GM04504 (cell line): ENCODE measurements around the gene TRAPPC4.
"Not testable (repeated sequence)": the region's sequence is repeated elsewhere in the genome, so short reads cannot be mapped to it uniquely, and the experiment has no call there.

ENCODE experiments used
- DNase-seq: peaks from one replicate; pipeline ENCODE4 v3.0.0-alpha.2; 2012; ENCODE audit warnings: low read depth

TRAPPC4 gene

GRCh38 chr11:119033421-119033820, 14.9 kb downstream of the TRAPPC4 start:
- not testable (repeated sequence) for DNase-seq

GRCh38 chr11:119034813-119035212, 16.2 kb downstream of the TRAPPC4 start:
- DNase-seq = no peak

DNA sequence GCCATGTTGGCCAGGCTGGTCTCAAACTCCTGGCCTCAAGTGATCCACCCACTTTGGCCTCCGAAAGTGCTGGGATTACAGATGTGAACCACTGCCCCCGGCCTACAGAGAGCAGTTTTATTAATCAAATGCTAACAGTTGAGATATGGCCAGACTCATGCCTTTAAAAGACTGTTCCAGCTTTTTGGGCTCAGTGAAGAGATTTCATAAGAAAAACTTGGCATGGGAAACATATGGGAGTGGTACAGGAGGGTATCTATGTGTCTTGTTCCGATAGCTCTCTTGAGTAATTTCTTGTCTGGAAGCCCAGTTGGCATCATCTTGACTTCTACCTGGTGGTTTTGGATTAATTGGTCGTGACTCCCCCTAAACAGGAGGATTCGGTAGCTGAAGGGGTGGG, 20.3 kb downstream of the TRAPPC4 start:
- no peak for DNase-seq

DNA sequence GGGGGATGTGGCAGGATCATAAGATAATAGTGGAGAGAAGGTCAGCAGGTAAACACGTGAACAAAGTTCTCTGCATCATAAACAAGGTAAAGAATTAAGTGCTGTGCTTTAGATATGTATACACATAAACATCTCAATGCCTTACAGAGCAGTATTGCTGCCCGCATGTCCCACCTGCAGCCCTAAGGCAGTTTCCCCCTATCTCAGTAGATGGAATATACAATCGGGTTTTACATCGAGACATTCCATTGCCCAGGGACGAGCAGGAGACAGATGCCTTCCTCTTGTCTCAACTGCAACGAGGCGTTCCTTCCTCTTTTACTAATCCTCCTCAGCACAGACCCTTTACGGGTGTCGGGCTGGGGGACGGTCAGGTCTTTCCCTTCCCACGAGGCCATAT, 20.9 kb downstream of the TRAPPC4 start:
- DNase-seq = not testable (repeated sequence)

DNA sequence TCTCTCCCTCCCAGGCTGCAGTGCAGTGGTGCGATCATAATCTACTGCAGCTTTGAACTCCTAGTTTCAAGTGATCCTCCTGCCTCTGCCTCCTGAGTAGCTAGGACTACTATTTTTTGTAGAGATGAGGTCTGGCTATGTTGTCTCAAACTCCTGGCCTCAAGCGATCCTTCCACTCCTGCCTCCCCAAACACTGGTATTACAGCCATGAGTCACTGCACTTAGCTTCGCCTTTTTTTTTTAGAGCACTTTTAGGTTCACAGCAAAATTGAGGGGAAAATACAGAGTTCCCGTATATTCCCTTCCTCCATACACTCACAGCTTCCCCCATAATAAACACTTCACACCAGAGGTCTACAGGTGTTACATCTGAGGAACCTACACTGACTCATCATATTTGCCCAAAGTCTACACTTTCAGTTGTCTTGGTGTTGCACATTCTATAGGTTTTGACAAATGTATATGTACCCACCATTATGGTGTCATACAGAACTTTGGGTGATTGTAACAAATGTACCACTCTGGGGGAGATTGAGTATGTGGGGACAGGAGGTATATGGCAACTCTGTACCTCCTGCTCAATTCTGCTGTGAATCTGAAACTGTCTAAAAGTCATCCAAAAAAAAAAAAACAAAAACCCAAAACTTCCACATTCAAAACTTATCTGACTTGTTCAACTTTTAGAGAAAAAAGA, 23.4 kb downstream of the TRAPPC4 start:
- no peak for DNase-seq

DNA sequence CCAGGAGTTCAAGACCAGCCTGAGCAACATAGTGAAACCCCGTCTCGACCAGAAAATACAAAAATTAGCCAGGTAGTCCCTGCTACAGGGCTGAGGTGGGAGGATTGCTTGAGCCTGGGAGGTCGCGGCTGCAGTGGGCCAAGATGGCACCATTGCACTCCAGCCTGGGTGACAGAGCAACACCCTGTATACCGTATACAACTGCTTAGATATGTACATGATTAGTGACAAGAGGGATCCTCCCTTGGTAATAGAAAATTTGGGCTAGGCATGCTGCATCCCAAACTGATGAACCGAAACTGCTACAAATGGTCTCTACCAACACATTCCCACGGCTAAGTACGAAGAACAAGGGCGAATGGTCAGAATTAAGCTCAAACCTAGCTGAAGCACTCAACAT, 24.4 kb downstream of the TRAPPC4 start:
- DNase-seq = no peak

DNA sequence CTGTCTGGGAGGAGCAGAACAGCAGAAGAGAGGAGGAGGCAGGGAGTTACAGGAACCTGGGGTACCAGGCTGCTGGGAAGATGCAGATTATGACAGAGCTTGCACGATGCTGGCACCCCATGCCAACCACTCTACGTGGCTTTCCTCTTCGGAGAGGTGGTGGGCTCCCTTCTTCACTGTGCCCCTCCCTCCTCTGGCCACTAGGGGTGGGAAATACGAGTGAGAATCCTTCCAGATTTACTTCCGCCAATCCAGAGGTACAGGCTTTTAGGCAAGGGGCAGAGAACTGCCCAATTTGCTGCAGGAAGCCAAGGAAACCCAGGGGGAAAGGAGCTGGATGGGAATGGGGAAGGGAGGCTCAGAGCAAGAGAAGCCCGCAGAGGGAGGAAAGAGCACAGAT, 26.1 kb downstream of the TRAPPC4 start:
- no peak for DNase-seq

DNA sequence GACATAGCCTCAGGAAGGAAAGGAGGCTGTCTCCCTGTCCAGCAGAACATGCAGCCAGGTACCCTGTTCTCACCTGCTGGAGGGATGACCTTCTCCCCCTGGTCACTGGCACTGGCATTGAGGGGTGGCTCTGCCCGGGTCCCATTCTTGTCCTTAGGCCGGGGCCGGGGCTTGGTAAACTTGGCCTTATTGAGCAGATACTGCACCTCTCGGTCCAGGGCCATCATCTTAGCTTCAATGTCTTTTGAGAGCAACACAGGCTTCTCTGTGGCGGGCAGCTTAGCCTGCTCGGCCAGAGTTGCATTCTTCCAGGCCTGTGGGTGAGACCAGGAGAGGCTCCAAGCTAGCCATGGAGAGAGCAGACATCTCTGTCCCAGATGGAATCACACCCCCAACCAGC, 27.9 kb downstream of the TRAPPC4 start:
- no peak for DNase-seq

- no peak for DNase-seq
These were observed 28.6 kb downstream of the TRAPPC4 start for GRCh38 chr11:119047205-119047604.

- DNase-seq = no peak
These were observed 30.1 kb downstream of the TRAPPC4 start for GRCh38 chr11:119048644-119049043.

GRCh38 chr11:119049081-119049480, 30.5 kb downstream of the TRAPPC4 start:
- DNase-seq = no peak

GRCh38 chr11:119051440-119052162, 33.0 kb downstream of the TRAPPC4 start:
- DNase-seq = no peak

DNA sequence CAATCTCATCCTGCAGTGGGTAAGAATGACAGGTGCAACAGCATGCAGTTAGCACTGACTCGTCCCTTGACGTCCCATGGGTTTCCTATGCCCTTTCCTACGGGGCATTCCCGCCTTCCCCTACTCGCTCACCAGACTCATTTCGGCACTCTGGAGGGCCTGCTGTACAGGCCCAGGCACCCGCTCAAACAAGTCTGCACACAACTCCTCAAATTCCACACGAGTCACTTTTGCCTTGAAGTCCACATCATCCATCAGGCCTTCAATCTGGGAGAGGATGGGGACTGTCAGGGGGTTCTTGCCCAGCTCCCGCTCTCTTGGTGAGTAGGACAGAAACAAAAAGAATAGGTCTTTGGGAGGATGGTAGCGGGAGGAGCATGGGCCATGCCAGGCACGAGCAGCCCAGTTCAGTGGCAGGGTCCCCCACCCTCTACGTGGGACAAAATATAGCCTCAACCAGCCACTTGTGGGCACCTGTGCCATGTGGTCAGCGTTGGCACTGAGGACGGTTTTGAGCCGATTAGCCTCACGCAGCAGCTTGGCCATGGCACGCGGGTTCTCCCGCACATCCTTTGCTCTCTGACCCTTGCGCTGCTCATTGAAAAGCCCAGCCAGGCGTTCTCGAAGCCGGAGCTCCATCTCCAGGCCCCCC, 33.7 kb downstream of the TRAPPC4 start:
- no peak for DNase-seq

DNA sequence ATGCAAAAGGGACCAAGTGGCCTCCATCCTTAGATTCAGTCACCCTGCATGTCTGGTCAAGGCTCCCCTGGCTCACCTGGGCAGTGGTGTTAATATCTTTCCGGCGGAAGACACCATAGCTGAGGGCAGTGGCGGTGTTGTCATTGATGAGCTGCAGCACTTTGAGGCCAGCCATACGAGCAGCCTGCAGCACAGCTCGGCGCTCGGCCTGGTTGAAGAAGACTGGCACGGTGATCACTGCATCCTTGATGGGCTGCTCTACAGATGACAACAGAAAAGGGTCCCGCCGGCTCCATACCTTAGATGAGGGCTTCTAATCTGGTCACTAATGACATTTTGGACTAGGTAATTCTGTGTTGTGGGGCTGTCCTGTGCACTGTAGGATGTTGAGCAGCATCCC, 35.9 kb downstream of the TRAPPC4 start:
- DNase-seq = no peak

DNA sequence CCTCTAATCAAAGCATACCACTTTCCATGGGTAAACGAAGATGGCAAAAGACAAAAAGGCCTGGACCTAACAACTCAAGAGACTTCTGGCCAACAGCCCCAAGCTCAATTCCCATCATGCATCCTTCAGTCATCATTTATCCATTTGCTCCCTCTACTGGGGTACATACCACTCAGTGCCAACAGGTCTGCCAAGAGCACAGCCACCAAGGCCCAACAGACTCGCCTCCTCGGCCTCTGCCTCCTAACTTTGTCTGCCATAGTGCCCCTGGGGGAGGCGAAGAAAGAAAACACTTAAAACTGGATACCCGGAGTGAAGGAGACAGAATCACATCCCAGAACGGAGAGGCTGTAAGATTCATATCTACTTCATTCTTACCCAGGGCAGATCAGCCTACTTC, 37.3 kb downstream of the TRAPPC4 start:
- DNase-seq = no peak

- DNase-seq = no peak
These were observed 37.9 kb downstream of the TRAPPC4 start for GRCh38 chr11:119056421-119056999.

GRCh38 chr11:119057000-119057769, 38.6 kb downstream of the TRAPPC4 start, which contains the start of gene HYOU1:
Gene HYOU1 (minus strand): TSS chr11:119057205. CDS start chr11:119056160, 1,045 bp downstream.
- DNase-seq = peak; percentile 89

- not testable (repeated sequence) for DNase-seq
These were observed 40.6 kb downstream of the TRAPPC4 start for GRCh38 chr11:119059128-119059527.

- no peak for DNase-seq
These were observed 42.7 kb downstream of the TRAPPC4 start for GRCh38 chr11:119061256-119061655.

DNA sequence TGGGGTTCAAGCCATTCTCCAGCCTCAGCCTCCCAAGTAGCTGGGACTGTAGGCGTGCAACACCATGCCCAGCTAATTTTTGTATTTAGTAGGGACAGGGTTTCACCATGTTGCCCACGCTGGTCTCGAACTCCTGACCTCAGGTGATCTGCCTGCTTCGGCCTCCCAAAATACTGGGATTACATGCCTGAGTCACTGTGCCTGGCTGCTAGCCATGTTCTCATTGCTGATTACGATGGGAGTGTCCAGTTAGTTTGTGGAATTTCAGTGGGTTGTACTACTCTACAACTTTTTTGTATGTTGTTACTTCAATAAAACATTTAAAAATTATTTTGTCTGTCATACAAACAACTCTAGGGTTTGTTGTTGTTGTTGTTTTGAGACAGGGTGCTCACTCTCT, 44.2 kb downstream of the TRAPPC4 start:
- DNase-seq = peak; percentile 42

- no peak for DNase-seq
These were observed 46.8 kb downstream of the TRAPPC4 start for GRCh38 chr11:119065369-119065768.
